ENCODE measurements around the gene PPP1R13B.

- TF ChIP-seq CTCF (IDR thresholded peaks at IDR 0.05; ENCODE audit: poor library complexity) = no peak
- TF ChIP-seq EZH2phosphoT487 (IDR thresholded peaks at IDR 0.05; ENCODE audit: low read depth, severe bottlenecking, unreplicated experiment) = no peak
- TF ChIP-seq EZH2 (IDR thresholded peaks at IDR 0.05; ENCODE audit: borderline replicate concordance) = no peak
These were observed 16.7 kb downstream of the PPP1R13B start for GRCh38 chr14:103830511-103831270.
